ENCODE results near the gene DCC. TPM values are rescaled to one million over a fixed set of nuclear protein-coding genes. Genes with fewer than 3 reads are reported as not detected.

The DCC gene
- total RNA-seq, 1 experiment from 2014 or later: not detected

GRCh38 chr18:52588931-52589330, 248.9 kb downstream of the DCC start:
- no peak for DNase-seq (ENCODE audit: low read depth)

- no peak for DNase-seq (ENCODE audit: low read depth)
These were observed 256.9 kb downstream of the DCC start for GRCh38 chr18:52596748-52597435.

GRCh38 chr18:52598921-52599320, 258.9 kb downstream of the DCC start:
- no peak for DNase-seq (ENCODE audit: low read depth)

- no peak for DNase-seq (ENCODE audit: low read depth)
These were observed 262.8 kb downstream of the DCC start for GRCh38 chr18:52602820-52603219.

GRCh38 chr18:52605345-52605744, 265.3 kb downstream of the DCC start:
- DNase-seq (ENCODE audit: low read depth): no peak

- DNase-seq (ENCODE audit: low read depth): no peak
These were observed 268.0 kb downstream of the DCC start for GRCh38 chr18:52607985-52608384.

- DNase-seq (ENCODE audit: low read depth): no peak
These were observed 270.6 kb downstream of the DCC start for GRCh38 chr18:52610451-52611115.

GRCh38 chr18:52612406-52612805, 272.4 kb downstream of the DCC start:
- DNase-seq (ENCODE audit: low read depth): no peak

GRCh38 chr18:52615321-52615720, 275.3 kb downstream of the DCC start:
- no peak for DNase-seq (ENCODE audit: low read depth)

- DNase-seq (ENCODE audit: low read depth): no peak
These were observed 275.9 kb downstream of the DCC start for GRCh38 chr18:52615943-52616342.

- DNase-seq (ENCODE audit: low read depth): peak; percentile 12
These were observed 277.9 kb downstream of the DCC start for GRCh38 chr18:52617931-52618330.

- no peak for DNase-seq (ENCODE audit: low read depth)
These were observed 281.0 kb downstream of the DCC start for GRCh38 chr18:52620926-52621439.

- no peak for DNase-seq (ENCODE audit: low read depth)
These were observed 284.7 kb downstream of the DCC start for GRCh38 chr18:52624702-52625101.

GRCh38 chr18:52636536-52636935, 296.5 kb downstream of the DCC start:
- no peak for DNase-seq (ENCODE audit: low read depth)

GRCh38 chr18:52648201-52648600, 308.2 kb downstream of the DCC start:
- DNase-seq (ENCODE audit: low read depth): no peak

- DNase-seq (ENCODE audit: low read depth): no peak
These were observed 312.4 kb downstream of the DCC start for GRCh38 chr18:52652391-52652790.

GRCh38 chr18:52657043-52657805, 317.2 kb downstream of the DCC start:
- DNase-seq (ENCODE audit: low read depth): no peak

GRCh38 chr18:52667463-52668065, 327.6 kb downstream of the DCC start:
- no peak for DNase-seq (ENCODE audit: low read depth)

- DNase-seq (ENCODE audit: low read depth): peak; percentile 1
These were observed 330.9 kb downstream of the DCC start for GRCh38 chr18:52670896-52671295.

- DNase-seq (ENCODE audit: low read depth): no peak
These were observed 338.0 kb downstream of the DCC start for GRCh38 chr18:52678034-52678433.

GRCh38 chr18:52678551-52678950, 338.6 kb downstream of the DCC start:
- DNase-seq (ENCODE audit: low read depth): no peak

- no peak for DNase-seq (ENCODE audit: low read depth)
These were observed 339.4 kb downstream of the DCC start for GRCh38 chr18:52679354-52679753.
